DMS114 treated with DMSO at 0.1 percent for 48 hours (cell line): ENCODE data around the gene GIN1.
"Not testable (repeated sequence)": the region's sequence is repeated elsewhere in the genome, so short reads cannot be mapped to it uniquely, and the experiment has no call there.

Source experiments
- DNase-seq: peaks from one replicate; lab custom pipeline; 2025; ENCODE audit not compliant: unreplicated experiment; lab: John Stamatoyannopoulos, UW

Gene GIN1

GRCh38 chr5:103110403-103110802 lies 9.5 kb downstream of the GIN1 start:
- DNase-seq, result no peak

- no peak for DNase-seq
Measured at GRCh38 chr5:103109277-103109676, 10.7 kb downstream of the GIN1 start.

GRCh38 chr5:103108086-103108485 lies 11.9 kb downstream of the GIN1 start:
- no peak for DNase-seq

GRCh38 chr5:103102234-103102633 lies 17.7 kb downstream of the GIN1 start:
- DNase-seq, result no peak

GRCh38 chr5:103101079-103101750 lies 18.7 kb downstream of the GIN1 start:
- no peak for DNase-seq

- DNase-seq, result no peak
Measured at GRCh38 chr5:103098993-103099392, 20.9 kb downstream of the GIN1 start.

- DNase-seq, result no peak
Measured at GRCh38 chr5:103094737-103095136, 25.2 kb downstream of the GIN1 start.

- DNase-seq, result no peak
Measured at GRCh38 chr5:103093727-103094126, 26.2 kb downstream of the GIN1 start.

- DNase-seq, result no peak
Measured at GRCh38 chr5:103092676-103093075, 27.3 kb downstream of the GIN1 start.

- DNase-seq, result no peak
Measured at GRCh38 chr5:103090791-103091190, 29.1 kb downstream of the GIN1 start.

GRCh38 chr5:103089272-103089671 lies 30.7 kb downstream of the GIN1 start:
- DNase-seq, result no peak

GRCh38 chr5:103086547-103086946 lies 33.4 kb downstream of the GIN1 start:
- no peak for DNase-seq

GRCh38 chr5:103079796-103080195 lies 40.1 kb downstream of the GIN1 start:
- no peak for DNase-seq

GRCh38 chr5:103075442-103075841 lies 44.5 kb downstream of the GIN1 start:
- DNase-seq, result no peak

GRCh38 chr5:103073500-103073899 lies 46.4 kb downstream of the GIN1 start:
- DNase-seq, result not testable (repeated sequence)

- DNase-seq, result no peak
Measured at GRCh38 chr5:103066326-103066725, 53.6 kb downstream of the GIN1 start.

- no peak for DNase-seq
Measured at GRCh38 chr5:103060424-103060954, 59.4 kb downstream of the GIN1 start.

- no peak for DNase-seq
Measured at GRCh38 chr5:103059525-103059924, 60.4 kb downstream of the GIN1 start.

- no peak for DNase-seq
Measured at GRCh38 chr5:103057208-103058130, 62.5 kb downstream of the GIN1 start.

- not testable (repeated sequence) for DNase-seq
Measured at GRCh38 chr5:103046706-103047105, 73.2 kb downstream of the GIN1 start.

GRCh38 chr5:103041071-103041676 lies 78.8 kb downstream of the GIN1 start:
- peak; percentile 46 for DNase-seq
